ENCODE data around the gene OPN5. TPM values are rescaled to one million over a fixed set of nuclear protein-coding genes. Genes with fewer than 3 reads are reported as not detected.
A peak's percentile ranks its signal among the peaks of the same experiment; 100 is the strongest.

OPN5 gene
- total RNA-seq, 4 donors from 2014 or later = not detected

DNA sequence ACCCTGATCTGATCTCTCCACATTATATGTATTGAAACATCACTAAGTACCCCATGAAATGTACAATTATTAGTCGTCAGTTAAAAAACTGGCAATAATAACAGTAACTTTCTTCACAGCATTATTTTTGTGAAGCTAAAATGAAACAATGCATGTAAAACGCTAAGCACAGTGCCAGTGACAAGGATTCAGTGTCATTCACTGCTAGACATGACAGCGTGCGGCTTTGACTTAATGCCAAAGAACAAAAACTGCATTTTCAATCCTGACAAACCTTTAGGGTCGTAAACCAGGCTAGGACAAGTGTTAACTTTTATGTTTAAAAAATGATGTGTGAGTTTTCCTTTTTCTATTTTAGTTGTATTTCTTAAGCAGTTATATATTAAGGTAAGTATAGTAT lies 8.8 kb upstream of the OPN5 start:
- H3K4me3 ChIP-seq (ENCODE audit: low read depth, poor library complexity, severe bottlenecking) = no peak overlapping the region
- intact Hi-C loops (cut with DNase I; ENCODE audit: low total_unique reads) = loop anchor here (10.0 kb wide), 1 partner anchor 138 kb away; no protein-coding TSS in a partner anchor
- WGBS, 2 donors = 74 to 79% methylated on average over 5 of the region's 5 CpGs
- TF ChIP-seq POLR2A (IDR thresholded peaks at IDR 0.05) = no peak
- no peak for TF ChIP-seq CTCF (IDR thresholded peaks at IDR 0.05)
- no peak for DNase-seq (ENCODE audit: low spot score in 2 of 2)

DNA sequence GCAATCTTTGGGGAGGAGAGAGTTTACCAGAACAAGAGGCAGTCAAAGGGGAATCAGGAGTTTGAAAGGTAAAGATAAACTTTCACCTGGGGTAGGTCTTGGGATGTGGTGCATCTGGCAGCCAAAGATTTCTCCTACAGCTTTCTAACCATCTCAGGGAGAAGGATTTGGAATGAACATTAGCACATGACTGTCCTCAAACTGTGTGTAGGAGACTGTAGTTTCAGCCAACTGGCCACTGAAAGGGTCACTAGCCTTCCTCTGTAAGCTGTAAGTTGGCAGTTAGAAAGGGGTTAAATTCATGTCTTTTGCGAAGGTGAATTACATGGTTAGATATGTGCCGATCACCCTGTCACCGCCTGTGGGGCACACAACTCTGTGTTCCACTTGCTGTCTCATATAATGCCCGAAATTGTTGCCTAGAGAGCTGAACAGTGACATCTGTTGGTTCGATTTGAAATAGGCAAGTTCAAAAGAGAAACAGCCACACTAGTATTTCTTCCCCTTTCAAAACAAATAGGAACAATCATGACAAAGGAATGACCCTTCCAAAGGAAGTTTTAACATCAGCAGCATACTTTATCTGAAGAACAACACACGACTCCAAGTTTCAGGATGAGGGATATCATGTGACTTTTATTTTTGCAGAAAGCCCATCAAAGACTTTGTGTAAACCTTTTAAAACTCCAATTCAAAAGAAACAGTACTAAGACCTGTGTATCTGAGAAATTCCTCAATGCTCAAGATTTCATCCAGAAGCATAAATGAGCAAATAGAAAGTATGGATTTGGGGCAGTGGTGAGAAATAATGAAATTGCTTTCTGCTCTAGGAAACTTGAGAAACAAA lies 1.1 kb upstream of the OPN5 start:
- DNase-seq (ENCODE audit: low spot score in 2 of 2) = no peak
- no peak overlapping the region for H3K4me3 ChIP-seq (ENCODE audit: low read depth, poor library complexity, severe bottlenecking)
- intact Hi-C loops (cut with DNase I; ENCODE audit: low total_unique reads) = loop anchor here (10.0 kb wide), 1 partner anchor 1634 kb away; no protein-coding TSS in a partner anchor
- TF ChIP-seq POLR2A (IDR thresholded peaks at IDR 0.05) = no peak
- no peak for TF ChIP-seq CTCF (IDR thresholded peaks at IDR 0.05)
- WGBS, 2 donors = 1 to 2% methylated on average over 6 of the region's 6 CpGs

GRCh38 chr6:47785182-47785581 lies 3.4 kb downstream of the OPN5 start:
- H3K4me3 ChIP-seq (ENCODE audit: low read depth, poor library complexity, severe bottlenecking) = no peak overlapping the region
- no peak for DNase-seq (ENCODE audit: low spot score in 2 of 2)
- intact Hi-C loops (cut with DNase I; ENCODE audit: low total_unique reads) = loop anchor here (10.0 kb wide), 1 partner anchor 1630 kb away; no protein-coding TSS in a partner anchor
- WGBS, 2 donors = 65 to 77% methylated on average over 2 of the region's 2 CpGs
- TF ChIP-seq CTCF (IDR thresholded peaks at IDR 0.05) = no peak
- no peak for TF ChIP-seq POLR2A (IDR thresholded peaks at IDR 0.05)

DNA sequence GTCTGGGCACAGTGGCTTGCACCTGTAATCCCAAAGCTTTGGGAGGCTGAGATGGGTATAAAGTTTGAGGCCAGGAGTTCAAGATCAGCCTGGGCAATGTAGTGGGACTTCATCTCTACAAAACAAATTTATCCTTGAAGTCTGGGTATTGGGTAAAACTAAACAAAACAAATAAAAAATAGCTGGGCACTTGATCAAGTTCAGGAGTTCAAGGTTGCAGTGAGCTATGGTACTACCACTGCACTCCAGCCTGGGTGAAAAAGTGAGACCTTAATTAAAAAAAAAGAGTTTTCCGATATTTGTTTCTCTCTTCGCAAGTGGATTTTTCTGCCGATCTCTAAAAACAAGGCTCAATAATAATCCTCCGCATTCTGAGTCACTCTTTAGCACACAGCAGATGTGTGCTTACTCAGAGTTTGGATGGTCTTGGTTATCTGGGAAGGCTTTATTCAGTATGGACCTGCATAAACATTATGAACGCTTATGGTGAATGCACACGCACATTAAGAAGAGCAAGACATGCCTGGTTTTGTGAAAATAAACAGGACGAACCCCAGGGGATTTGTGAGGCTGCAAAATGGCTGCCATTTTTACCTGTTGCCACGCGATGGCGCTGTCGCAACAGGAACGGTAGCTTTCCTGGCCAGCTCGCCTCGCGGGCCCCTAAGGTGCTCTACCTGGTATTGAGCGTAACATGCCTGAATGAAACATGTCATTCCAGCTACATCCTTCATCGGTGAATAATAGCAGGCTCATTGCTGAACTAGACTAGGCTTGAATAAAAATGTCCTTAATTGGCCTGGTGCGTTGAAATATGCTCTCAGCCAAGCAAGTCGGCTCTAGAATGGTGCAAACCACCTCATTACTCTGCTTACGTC lies 6.0 kb downstream of the OPN5 start:
- intact Hi-C loops (cut with DNase I; ENCODE audit: low total_unique reads) = loop anchor here (10.0 kb wide), 1 partner anchor 1627 kb away; no protein-coding TSS in a partner anchor
- TF ChIP-seq CTCF (IDR thresholded peaks at IDR 0.05) (peak in 1 of 3 donors; percentile 38), POLR2A (IDR thresholded peaks at IDR 0.05) (no peak)
- DNase-seq (ENCODE audit: low spot score in 2 of 2) = peak; percentile 21 to 87
- WGBS, 2 donors = 15 to 16% methylated on average over 20 of the region's 20 CpGs
- H3K4me3 ChIP-seq (ENCODE audit: low read depth, poor library complexity, severe bottlenecking) = no peak overlapping the region

DNA sequence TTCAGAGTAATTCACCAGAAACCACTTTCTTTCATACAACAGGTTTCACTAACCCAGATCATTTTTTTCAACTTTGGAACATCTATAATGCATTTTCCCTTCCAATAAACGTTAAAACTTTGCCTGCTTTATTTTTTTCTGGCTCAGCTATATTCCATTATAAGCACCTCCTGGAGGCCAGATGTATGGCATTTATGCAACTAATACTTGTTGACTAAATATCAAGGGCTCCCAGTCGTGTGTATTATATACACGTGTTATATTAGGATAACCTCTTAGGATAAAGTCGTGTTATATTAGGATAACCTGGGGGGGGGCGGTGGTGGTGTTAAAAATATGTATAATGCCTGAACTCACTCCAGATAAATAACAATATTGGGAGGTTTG lies 6.7 kb downstream of the OPN5 start:
- TF ChIP-seq POLR2A (IDR thresholded peaks at IDR 0.05) (no peak), CTCF (IDR thresholded peaks at IDR 0.05) (no peak)
- intact Hi-C loops (cut with DNase I; ENCODE audit: low total_unique reads) = loop anchor here (10.0 kb wide), 1 partner anchor 1626 kb away; no protein-coding TSS in a partner anchor
- no peak overlapping the region for H3K4me3 ChIP-seq (ENCODE audit: low read depth, poor library complexity, severe bottlenecking)
- WGBS, 2 donors = 30 to 40% methylated on average over 5 of the region's 5 CpGs
- DNase-seq (ENCODE audit: low spot score in 2 of 2) = no peak
